Putamen (tissue), 1 donor: ENCODE measurements around the gene HSF5.

ENCODE experiments used
- DNase-seq: peaks from one replicate; pipeline ENCODE4 v3.0.0-alpha.2; 2016; ENCODE audit warnings: low spot score

HSF5 gene

DNA sequence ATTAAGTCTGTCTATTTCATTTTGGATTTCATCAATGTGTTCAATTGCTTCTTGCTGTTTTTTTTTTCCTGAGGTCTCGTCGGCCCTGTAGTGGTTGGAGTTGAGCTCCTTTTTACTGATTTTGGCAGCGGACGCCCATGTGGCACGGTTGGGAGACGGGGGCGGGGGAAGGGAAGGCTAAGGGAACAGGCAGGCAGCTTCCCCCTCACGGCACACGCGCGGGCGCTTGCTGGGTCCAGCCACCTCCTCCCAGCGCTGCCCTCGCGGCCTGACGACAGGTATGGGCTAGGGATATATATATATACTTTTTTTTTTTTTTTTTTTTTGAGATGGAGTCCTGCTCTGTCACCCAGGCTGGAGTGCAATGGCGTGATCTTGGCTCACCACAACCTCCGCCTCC lies 11.4 kb downstream of the HSF5 start:
- DNase-seq = no peak

DNA sequence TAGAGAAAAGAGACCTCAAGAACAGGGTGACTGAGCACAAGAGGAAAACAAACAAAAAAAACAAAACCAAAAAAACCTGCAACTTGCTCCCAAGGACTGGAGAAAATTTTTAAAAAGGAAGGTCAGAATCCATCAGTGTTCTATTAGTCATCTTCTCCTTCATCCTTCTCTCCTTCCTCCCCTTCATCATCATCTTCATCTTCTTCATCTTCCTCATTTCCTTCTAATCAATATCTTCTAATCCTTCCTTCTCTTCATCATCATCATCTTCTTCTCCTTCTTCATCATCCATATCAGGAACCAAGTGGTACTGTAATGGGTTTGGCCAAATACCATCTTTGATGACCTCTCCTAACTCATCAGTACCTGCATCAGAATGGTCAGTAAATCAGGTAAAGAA lies 12.2 kb downstream of the HSF5 start:
- no peak for DNase-seq

DNA sequence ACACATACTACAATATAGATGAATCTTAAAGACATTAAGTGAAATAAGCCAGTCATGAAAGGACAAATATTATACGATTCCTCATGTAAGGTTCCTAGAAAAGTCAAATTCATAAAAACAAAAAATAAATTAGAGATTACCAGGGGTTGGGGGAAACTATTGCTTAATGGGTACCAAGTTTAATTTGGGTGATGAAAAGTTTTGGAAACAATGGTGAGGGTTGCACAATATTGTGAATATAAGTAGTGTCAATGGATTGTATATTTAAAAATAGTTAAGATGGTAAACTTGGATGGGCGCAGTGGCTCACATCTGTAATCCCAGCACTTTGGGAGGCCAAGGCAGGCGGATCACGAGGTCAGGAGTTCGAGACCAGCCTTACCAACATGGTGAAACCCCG lies 17.9 kb downstream of the HSF5 start:
- no peak for DNase-seq

DNA sequence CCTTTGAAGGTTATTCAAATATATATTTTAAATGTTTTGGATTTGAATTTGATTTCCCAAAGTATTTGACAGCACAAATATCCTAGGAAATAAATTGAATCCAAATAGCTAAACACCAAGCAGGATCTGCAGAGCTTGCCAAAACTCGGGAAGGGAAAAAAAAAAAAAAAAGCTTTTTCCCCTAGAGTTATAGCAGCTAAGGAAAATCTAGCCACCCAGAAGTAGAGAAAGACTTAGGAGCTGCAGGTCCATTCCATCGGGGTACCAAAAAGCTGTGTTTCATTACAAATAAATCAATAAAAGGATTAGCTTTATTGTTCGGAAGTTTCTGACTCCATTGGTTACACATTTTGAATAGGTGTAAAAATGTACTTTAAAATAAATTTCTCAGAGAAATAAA lies 19.3 kb downstream of the HSF5 start:
- no peak for DNase-seq

DNA sequence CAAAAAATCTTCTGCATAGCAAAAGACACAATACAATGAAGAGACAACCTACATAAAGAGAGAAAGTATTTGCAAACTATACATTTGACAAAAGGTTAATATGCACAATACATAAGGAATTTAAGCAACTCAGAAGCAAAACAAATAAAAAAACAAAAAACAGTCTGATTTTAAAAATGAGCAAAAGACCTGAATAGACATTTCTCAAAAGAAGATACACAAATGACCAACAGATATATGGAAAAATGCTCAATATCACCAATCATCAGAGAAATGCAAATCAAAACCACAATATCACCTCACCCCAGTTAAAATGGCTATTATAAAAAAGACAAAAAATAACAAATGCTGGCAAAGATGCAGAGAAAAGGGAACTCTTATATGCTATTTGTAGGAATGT lies 32.7 kb downstream of the HSF5 start:
- no peak for DNase-seq

DNA sequence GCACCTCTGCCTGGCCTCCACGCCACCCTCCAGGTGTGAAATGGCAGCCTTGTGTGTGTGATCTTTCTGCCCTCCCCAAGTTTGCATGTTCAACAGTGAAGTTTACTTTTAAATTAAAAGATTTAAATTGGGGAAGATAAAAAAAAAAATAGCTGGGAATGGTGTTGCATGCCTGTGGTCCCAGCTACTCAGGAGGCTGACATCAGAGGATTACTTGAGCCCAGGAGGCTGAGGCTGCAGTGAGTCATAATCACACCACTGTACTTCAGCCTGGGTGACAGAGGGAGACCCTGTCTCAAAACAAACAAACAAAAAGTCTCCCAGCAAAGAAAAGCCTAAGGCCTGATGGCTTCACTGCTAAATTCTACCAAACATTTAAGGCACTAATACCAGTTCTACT lies 35.5 kb downstream of the HSF5 start:
- DNase-seq = no peak

DNA sequence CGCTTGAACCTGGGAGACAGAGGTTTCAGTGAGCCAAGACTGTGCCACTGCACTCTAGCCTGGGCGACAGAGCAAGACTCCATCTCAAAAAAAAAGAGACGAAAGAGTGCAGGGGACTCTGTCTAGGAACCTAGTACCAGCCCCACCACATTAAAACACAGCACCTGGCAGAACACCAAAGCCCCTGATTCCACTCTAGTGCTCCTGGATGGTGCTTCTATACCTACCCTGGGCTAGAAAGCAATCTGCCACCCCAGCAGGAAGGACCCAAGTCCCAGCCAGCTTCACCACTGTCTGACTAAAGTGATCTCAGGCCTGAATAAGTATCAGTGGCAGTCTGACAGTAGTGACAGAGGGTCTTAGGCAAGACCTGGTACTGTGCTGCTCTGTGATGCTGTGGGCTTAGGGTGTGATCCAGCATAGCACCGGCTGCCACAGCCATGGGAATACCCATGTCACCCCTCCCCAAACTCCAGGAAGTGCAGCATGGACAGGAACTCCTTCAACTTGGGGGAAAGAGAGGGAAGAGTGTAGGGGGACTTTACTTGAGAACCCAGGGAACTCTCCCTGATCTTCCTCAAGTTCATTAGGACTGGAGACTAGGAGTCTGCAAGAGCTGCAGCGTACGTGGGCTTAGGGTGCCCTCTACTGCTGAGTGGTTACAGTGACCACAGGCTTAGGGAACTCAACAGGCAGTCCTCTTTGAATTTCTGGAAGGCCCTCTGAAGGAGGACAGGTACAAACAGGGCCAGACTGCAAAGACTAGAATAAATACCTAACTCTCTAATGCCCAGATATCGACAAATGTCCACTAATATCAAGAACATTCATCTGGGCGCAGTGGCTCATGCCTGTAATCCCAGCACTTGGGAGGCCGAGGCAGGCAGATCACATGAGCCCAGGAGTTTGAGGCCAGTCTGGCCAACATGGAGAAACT lies 40.9 kb downstream of the HSF5 start:
- peak; percentile 10 for DNase-seq

DNA sequence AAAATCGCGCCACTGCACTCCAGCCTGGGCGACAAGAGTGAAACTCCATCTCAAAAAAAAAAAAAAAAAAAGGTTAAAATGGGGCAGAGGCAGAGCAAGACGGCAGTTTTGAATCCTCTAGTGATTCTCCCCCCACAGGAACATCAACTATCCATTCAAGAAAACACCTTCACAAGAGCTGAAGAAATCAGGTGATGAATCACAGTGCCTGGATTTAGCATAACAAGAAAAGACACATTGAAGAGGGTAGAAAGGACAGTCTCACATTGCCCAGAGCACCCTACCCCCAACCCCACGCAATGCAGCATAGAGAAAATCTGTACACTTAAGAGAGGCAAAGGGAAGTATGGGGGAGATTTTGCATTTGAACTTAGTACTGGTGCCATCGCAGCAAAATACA lies 42.1 kb downstream of the HSF5 start:
- no peak for DNase-seq

DNA sequence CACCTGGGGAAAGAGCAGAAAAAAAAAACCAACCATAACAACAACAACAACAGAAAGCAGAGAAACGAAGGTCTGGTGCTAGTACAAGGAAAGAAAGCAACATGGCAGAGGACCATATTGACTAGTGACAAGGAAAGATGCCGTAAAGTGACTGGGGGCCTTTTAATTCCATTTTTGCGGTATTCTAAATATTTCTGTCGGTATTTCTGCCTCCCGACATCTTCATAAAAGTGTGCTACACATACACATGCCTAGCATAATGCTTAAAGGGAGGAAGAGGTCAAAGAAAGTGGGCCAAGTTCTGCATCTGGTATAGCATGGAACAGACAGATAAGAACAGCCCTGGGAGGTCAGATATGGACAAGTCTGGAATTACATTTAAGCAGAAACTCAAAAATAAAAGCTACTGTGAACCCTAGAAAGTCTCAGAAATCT lies 51.4 kb downstream of the HSF5 start:
- DNase-seq = no peak

DNA sequence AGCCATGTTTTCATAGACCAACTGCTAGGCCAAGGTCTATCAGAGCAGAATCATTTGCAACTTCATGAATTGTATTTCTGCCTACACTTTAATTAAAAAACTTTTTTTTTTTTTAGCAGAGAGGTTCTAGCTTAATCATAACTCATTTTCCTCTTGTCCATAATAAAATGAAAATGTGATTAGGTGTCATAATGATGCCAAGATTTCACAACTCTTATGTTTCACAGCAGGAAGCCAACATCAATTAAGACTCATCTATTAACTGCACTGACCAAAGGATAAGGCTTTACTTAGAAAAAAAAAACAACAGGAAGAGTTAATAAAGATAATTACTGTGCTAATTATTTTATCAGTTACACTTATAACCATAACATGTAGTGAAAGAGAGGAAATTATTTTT lies 52.0 kb downstream of the HSF5 start:
- DNase-seq = no peak

DNA sequence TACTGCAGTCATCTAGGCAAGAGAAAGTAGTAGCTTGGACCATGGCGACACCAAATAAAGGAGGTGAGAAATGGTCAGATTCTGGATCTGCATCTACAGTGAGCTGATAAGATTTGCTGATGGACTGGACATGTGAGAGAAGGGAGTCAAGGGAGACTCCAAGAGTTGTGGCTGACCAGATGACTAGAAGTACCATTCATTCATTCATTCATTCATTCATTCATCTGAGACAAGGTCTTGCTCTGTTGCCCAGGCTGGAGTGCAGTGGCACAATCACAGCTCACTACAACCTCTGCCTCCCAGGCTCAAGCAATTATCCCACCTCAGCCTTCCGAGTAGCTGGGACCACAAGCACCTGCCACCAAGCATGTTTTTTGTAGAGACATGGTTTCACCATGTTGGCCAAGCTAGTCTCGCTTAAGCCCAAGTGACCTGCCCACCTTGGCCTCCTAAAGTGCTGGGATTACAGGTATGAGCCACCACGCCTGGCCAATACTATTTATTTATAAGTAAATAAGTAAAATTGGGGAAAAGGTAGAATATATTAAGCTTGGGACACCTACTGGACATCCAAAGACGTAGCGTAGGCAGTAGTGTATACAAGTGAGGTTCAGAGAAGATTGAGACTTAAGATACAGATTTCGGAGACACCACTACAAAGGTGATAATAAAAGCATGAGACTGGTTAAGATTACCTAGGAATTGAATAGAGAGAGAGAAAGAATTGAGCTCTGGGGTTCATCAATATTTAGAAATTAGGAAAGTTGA lies 55.2 kb downstream of the HSF5 start:
- no peak for DNase-seq

DNA sequence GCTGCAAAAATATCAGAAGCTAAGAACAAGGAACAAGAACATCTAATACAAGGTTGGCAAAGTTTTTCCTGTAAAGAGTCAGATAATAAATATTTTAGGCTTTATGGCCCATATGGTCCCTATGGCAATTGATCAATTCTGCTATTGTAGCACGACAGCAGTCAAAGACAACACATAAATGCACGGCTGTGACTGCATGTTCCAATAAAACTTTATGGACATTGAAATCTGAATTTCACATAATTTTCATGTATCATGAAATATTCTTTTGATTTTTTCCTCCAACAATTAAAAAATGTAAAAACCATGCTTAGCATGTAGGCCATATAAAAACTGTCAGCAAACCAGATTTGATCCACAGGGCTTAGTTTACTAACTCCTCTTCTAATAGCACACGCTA lies 60.4 kb downstream of the HSF5 start:
- no peak for DNase-seq

DNA sequence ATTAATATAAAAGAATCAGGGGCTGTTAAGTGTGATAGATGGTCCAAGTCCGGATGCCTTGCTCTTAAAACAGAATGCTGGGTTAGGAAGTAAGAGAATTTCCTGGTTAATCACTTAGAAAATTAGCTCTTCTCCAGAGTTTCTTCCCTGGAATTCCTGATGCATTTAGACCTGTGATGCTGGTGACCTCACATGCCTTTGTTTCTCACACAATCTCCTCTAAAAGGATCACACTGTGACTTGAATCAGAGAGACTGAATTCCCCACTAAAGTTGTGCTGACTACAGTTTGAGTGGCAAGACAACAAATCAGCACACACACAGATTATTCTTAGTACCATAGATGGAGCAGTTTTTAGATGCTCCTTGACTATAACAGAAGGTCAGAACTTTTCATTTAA lies 66.5 kb downstream of the HSF5 start:
- no peak for DNase-seq

DNA sequence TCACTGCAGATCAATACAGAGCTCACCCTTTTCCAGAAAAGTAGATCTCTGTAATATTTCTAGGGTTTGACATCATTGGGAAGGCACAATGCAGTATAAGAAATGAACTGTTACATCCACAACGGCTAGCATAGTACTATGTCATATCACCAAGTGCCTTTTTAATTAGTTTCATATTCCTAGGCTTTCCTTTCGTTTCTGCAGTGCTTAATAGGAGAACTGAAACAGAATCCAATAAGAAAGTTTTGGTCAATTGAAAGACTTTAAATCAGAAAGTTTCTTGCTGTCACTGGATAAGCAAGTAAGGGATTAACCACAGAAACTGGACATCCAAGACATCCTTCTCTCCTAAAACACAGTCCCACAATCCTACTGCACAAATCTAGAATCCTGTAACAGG lies 67.4 kb downstream of the HSF5 start:
- DNase-seq = no peak

DNA sequence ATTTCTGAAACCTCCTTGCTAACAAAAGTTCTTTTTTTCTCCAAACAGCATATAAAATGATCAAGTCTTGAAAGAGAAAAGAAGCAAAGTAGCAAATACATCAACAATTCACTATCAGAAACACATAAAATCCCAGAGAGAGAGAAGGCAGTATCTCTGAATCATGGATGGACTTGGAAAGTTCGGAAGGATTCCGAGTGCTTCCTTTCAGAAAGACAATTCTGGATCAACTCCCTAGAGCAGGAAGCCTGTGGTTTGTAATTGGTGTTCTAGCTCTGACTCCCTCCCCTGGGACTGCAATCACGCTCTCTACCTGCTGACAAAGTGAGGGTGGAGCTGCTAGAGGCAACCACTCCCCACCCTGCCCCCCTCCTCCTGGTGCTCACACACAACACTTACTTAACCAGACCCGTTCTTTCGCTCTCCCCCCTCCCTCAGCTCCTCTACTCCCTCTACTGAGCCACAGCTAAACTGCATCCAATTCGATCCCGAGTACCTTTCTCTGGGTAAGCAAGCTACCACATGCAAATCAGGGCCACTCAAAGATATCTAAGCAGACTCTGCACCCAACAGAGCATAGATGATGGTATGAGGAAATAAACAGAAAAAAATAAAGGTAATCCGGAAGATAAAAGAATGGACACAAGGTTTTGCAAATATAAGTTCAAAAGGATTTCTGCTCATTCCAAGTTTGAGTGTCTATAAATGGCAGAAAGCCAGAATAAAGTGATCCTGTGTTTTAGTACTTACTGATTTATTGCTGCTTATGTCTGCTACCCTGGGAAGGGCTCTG lies 70.7 kb downstream of the HSF5 start, which contains the start of gene RNF43:
Gene RNF43 (minus strand): TSS at position 235 of the 793 bp plus-strand sequence. CDS start 1,957 bp downstream, outside the sequence.
- DNase-seq = peak; percentile 88

DNA sequence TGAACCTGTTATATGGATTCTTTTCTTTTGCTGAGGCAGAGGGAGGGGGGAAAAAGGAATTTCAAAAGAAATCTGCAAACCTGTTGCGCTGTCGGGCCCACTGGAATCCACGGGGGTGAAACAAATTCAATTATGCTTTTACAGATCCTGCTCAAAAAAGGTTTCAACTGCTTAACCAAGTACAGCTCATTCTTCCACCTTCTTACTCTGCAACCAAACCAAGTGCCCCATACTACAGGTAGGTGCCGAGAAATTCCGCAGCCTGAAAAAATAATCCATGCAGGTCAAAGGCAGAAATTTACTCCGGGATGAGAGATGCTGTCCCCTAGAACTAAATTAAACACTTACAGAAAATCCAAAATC lies 71.3 kb downstream of the HSF5 start:
- no peak for DNase-seq

DNA sequence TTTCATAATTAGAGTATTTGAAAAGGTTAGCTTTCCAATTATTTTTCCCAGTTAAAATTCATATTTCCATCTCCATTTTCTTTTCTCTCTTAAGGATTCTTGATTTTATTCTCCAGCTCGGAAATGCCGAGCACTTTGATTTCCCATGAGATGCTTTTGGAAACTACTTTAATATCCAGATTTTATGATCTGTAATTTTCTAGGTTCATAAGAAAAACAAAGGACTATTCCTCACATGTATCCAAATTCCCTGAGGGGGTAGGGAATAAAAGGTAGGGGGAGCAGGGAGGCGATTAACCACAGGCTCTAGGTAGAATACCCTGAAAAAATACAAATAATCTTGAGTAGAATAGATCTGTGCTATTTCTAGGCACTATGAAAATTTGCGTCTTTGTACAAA lies 71.8 kb downstream of the HSF5 start:
- DNase-seq = no peak

DNA sequence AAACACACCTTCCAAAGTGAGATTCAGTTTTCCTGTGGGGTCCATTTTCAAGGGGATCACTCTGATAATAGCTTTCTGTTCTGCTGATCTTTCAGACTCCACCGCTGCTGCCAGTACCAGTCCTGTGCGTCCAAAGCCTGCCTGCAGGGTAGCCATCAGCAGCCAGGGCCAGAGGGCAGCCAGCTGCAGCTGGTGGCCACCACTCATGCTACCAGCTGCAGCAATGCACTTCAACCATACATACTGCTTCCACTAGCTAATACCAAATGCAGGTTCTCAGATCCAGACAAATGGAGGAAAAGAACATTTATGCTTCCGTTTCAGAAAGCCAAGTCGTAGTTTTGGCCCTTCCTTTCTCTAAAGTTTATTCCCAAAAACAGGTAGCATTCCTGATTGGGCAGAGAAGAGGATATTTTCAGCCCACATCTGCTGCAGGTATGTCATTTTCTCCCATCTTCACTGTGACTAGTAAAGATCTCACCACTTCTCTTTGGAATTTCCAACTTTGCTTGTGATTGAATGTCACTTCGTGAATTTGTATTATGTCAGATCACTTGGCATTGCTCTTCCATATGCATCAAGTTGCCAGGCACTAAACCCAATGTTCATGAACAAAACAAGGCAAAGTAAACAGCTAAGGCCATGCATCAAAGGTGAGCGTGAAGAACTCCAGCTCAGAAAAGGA lies 72.7 kb downstream of the HSF5 start:
- DNase-seq = no peak

DNA sequence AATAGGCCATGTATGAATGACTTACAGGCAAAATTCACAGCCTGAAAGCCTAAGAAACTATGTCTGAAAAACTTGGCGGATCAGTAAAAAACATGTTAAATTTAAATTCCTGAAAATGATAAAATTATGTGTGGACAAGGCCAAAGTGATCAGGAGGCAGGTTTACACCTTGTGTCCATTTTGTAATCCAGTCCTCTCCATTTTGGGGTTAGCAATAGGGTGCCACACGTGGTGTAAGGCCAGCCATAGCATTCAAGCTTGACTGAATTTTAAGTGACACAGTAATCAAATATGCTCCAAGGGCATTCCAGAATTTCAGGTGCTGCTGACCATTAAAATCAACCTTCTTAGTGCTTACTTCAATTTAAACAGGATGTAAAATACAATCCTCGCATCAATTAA lies 73.6 kb downstream of the HSF5 start:
- no peak for DNase-seq

DNA sequence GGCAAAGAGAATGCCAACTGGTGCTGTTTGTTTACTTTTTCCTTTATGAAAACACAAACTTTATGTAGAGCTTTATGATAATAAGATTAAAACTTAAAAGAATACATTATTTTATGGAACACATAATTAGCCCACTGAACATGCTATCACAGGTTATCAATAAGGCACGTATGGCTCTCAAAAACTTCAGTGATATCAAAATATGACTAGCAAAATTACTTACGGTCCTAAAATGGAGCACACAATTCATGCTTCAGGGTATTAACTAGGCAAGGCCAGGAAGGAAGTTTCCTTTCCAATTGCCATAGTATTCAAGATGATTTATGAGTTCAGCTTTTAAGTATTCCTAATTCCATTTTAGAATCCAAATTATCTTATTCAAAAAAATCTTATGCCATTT lies 74.5 kb downstream of the HSF5 start:
- no peak for DNase-seq

DNA sequence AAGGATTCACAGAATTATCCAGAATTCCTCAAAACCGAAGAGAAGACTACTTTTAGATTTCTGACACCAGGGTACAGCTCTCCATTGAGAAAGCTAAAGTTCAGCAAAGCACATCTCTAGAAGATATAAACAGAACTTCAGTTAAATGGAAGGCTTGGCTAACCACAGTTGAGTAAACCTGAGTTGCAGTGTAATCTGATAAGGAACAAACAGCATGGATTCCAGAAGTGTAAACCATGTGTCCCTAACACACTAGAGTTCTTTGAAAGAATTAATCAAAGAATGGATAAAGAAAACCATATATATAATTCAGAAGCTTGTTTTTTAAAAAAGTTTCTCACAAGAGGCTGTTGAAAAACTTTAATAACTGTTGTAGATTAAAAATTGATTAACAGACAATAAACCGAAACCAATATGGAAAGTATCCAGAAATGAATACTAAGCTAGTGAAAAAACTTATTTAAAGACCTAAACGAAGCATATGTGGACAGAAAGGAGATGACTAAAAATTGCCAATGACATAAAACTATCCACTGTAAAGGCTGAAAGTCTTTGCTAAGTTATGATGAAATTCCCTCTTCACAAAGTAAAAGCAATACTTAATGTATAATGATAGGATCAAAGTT lies 75.1 kb downstream of the HSF5 start:
- no peak for DNase-seq
